ENCODE data around the gene ABI2. TPM values are rescaled to one million over a fixed set of nuclear protein-coding genes. Genes with fewer than 3 reads are reported as not detected.
"Not testable (repeated sequence)": the region's sequence is repeated elsewhere in the genome, so short reads cannot be mapped to it uniquely, and the experiment has no call there.

ABI2 gene
- polyA plus RNA-seq, 2 donors: 5.1 to 6.4 TPM

DNA sequence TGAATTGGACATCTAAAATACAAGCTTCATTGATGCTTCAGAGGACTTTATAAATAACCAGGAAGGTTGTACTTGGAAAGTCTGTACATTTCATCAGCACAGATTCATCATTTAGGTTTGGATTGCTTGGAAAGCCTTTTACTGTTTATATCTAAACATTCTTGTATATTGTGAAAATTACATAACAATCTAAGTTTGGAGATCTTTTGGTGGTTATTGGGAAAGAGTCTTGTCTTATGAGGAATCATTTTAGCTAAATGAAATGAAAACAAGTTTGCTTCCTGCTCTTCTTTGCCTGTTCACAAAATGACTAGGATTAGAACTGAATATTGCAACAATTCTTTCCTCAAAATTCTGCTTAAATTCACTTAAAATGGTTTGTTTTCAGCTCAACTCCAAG, 79.3 kb downstream of the ABI2 start:
- Histone ChIP-seq H3K36me3 (ENCODE audit: control insufficient read depth in 2 of 2, insufficient read depth in 2 of 2, low read length in 1 of 2) (no peaks in the 10 kb centered on the region), H3K4me1 (ENCODE audit: control insufficient read depth in 2 of 2, insufficient read depth in 2 of 2, low read length in 1 of 2) (no peaks in the 10 kb centered on the region), H3K27me3 (ENCODE audit: control insufficient read depth in 1 of 2, insufficient read depth in 2 of 2, low read length in 2 of 2) (no peaks in the 10 kb centered on the region), H3K4me3 (ENCODE audit: low read depth in 1 of 2, low read length in 2 of 2) (no peak overlapping the region), H3K9me3 (ENCODE audit: control insufficient read depth in 2 of 2, insufficient read depth in 1 of 2, low read depth in 1 of 2, low read length in 1 of 2) (no peaks in the 10 kb centered on the region), H3K27ac (ENCODE audit: low read depth in 2 of 2, low read length in 1 of 2) (no peak overlapping the region)

DNA sequence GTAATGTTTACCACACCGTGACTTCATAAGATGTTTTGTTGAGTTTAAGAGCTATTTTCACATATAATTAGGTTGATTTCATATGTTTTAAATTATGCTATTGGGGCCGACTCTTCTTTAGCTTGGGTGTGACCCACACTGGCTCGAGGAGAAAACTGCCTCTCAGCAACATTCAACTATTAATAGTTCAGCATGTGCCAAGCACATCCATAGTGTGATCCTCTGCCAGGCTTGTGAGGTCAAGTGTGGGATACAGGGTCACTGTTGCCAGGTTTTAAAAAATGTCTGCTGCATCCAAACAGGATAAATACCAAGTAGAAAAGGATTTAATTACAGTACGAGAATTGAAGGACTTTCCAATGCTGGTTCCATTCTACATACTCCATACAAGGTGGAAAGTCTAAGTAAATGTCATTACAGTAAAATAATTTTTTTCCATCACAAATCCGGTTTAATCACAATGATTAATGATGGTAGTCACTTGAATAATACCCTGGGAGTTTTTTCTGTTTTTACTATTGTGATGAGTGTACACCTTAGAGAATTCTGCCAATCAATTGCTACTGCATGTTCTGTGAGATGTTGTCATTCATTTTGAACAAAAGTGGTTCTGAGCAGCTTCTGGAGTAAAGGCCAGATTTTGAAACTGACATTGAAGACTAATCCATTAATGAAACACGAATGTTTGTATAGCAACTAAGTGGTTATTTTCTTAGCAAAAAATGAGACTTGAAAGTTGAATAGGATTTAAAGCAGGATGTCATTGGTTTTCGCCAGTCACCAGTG, 84.5 kb downstream of the ABI2 start:
- Histone ChIP-seq H3K4me3 (ENCODE audit: low read depth in 1 of 2, low read length in 2 of 2) (no peak overlapping the region), H3K27ac (ENCODE audit: low read depth in 2 of 2, low read length in 1 of 2) (no peak overlapping the region)

DNA sequence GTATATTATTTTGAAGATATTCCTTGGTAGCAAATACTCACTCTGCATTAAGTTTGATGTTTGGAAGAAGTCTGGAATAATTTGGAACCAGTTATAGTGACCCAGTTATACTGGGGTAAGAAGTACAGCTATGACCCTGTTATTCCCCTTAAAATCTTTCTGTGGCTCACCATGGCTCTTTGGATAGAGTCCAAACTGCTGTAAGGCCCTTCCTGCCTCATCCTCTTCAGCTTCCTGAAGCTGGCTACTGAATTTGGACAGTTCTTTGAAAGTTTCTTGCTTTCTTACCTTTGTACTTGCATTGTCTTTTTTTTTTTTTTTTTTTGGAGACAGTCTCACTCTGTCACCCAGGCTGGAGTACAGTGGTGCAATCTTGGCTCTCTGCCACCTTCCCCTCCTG, 85.6 kb downstream of the ABI2 start:
- peaks cover 3% of the 10 kb centered on the region in 2 donors for H3K36me3 ChIP-seq (ENCODE audit: control insufficient read depth in 2 of 2, insufficient read depth in 2 of 2, low read length in 1 of 2)
- no peak overlapping the region for H3K4me3 ChIP-seq (ENCODE audit: low read depth in 1 of 2, low read length in 2 of 2)
- no peak overlapping the region for H3K27ac ChIP-seq (ENCODE audit: low read depth in 2 of 2, low read length in 1 of 2)
- H3K4me1 ChIP-seq (ENCODE audit: control insufficient read depth in 2 of 2, insufficient read depth in 2 of 2, low read length in 1 of 2): no peaks in the 10 kb centered on the region
- H3K9me3 ChIP-seq (ENCODE audit: control insufficient read depth in 2 of 2, insufficient read depth in 1 of 2, low read depth in 1 of 2, low read length in 1 of 2): no peaks in the 10 kb centered on the region
- H3K27me3 ChIP-seq (ENCODE audit: control insufficient read depth in 1 of 2, insufficient read depth in 2 of 2, low read length in 2 of 2): no peaks in the 10 kb centered on the region

More for the DNA sequence above, 84.5 kb downstream of the ABI2 start:
- H3K4me1 ChIP-seq (ENCODE audit: control insufficient read depth in 2 of 2, insufficient read depth in 2 of 2, low read length in 1 of 2): no peaks in the 10 kb centered on the region
- peaks cover 0 to 3% of the 10 kb centered on the region in 2 donors for H3K36me3 ChIP-seq (ENCODE audit: control insufficient read depth in 2 of 2, insufficient read depth in 2 of 2, low read length in 1 of 2)
- 29 to 44% methylated on average over 7 of the region's 7 CpGs for WGBS, 2 donors
- no peaks in the 10 kb centered on the region for H3K9me3 ChIP-seq (ENCODE audit: control insufficient read depth in 2 of 2, insufficient read depth in 1 of 2, low read depth in 1 of 2, low read length in 1 of 2)
- H3K27me3 ChIP-seq (ENCODE audit: control insufficient read depth in 1 of 2, insufficient read depth in 2 of 2, low read length in 2 of 2): no peaks in the 10 kb centered on the region

GRCh38 chr2:203418271-203418670, 90.1 kb downstream of the ABI2 start:
- 95 to 97% methylated on average over 8 of the region's 8 CpGs for WGBS, 2 donors
- H3K27me3 ChIP-seq (ENCODE audit: control insufficient read depth in 1 of 2, insufficient read depth in 2 of 2, low read length in 2 of 2): no peaks in the 10 kb centered on the region
- H3K4me3 ChIP-seq (ENCODE audit: low read depth in 1 of 2, low read length in 2 of 2): no peak overlapping the region
- H3K36me3 ChIP-seq (ENCODE audit: control insufficient read depth in 2 of 2, insufficient read depth in 2 of 2, low read length in 1 of 2): peaks cover 3% of the 10 kb centered on the region in 2 donors
- no peak overlapping the region for H3K27ac ChIP-seq (ENCODE audit: low read depth in 2 of 2, low read length in 1 of 2)
- H3K9me3 ChIP-seq (ENCODE audit: control insufficient read depth in 2 of 2, insufficient read depth in 1 of 2, low read depth in 1 of 2, low read length in 1 of 2): no peaks in the 10 kb centered on the region
- H3K4me1 ChIP-seq (ENCODE audit: control insufficient read depth in 2 of 2, insufficient read depth in 2 of 2, low read length in 1 of 2): no peaks in the 10 kb centered on the region

GRCh38 chr2:203427061-203427460, 98.9 kb downstream of the ABI2 start:
- no peak overlapping the region for H3K27ac ChIP-seq (ENCODE audit: low read depth in 2 of 2, low read length in 1 of 2)
- H3K27me3 ChIP-seq (ENCODE audit: control insufficient read depth in 1 of 2, insufficient read depth in 2 of 2, low read length in 2 of 2): no peaks in the 10 kb centered on the region
- H3K4me1 ChIP-seq (ENCODE audit: control insufficient read depth in 2 of 2, insufficient read depth in 2 of 2, low read length in 1 of 2): no peaks in the 10 kb centered on the region
- H3K36me3 ChIP-seq (ENCODE audit: control insufficient read depth in 2 of 2, insufficient read depth in 2 of 2, low read length in 1 of 2): peaks cover 0 to 4% of the 10 kb centered on the region in 2 donors
- H3K4me3 ChIP-seq (ENCODE audit: low read depth in 1 of 2, low read length in 2 of 2): no peak overlapping the region
- H3K9me3 ChIP-seq (ENCODE audit: control insufficient read depth in 2 of 2, insufficient read depth in 1 of 2, low read depth in 1 of 2, low read length in 1 of 2): no peaks in the 10 kb centered on the region
- 81 to 85% methylated on average over 2 of the region's 2 CpGs for WGBS, 2 donors

DNA sequence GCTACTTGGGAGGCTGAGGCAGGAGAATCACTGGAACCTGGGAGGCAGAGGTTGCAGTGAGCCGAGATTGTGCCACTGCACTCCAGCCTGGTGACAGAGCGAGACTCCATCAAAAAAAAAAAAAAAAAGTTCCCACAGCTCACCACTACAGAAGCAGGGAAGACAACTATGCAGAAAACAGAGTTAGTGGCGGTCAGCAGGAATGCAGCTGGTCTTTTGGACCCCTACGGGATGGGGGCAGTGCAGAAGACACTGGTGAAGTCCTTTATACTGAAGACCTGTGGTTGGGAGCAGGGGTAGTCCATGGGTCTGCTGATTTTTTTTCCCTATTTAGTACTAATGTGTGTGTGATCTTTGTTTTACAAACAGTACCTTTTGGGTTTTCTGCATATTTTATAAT, 101.4 kb downstream of the ABI2 start:
- H3K9me3 ChIP-seq (ENCODE audit: control insufficient read depth in 2 of 2, insufficient read depth in 1 of 2, low read depth in 1 of 2, low read length in 1 of 2); H3K27ac ChIP-seq (ENCODE audit: low read depth in 2 of 2, low read length in 1 of 2); H3K27me3 ChIP-seq (ENCODE audit: control insufficient read depth in 1 of 2, insufficient read depth in 2 of 2, low read length in 2 of 2); H3K4me1 ChIP-seq (ENCODE audit: control insufficient read depth in 2 of 2, insufficient read depth in 2 of 2, low read length in 1 of 2); H3K4me3 ChIP-seq (ENCODE audit: low read depth in 1 of 2, low read length in 2 of 2); H3K36me3 ChIP-seq (ENCODE audit: control insufficient read depth in 2 of 2, insufficient read depth in 2 of 2, low read length in 1 of 2): not testable (repeated sequence)
- WGBS, 2 donors: 94 to 97% methylated on average over 2 to 4 of the region's 4 CpGs

- no peak overlapping the region for H3K27ac ChIP-seq (ENCODE audit: low read depth in 2 of 2, low read length in 1 of 2)
- H3K4me3 ChIP-seq (ENCODE audit: low read depth in 1 of 2, low read length in 2 of 2): no peak overlapping the region
- WGBS, 2 donors: 79 to 88% methylated on average over 5 of the region's 5 CpGs
- no peaks in the 10 kb centered on the region for H3K27me3 ChIP-seq (ENCODE audit: control insufficient read depth in 1 of 2, insufficient read depth in 2 of 2, low read length in 2 of 2)
- no peaks in the 10 kb centered on the region for H3K4me1 ChIP-seq (ENCODE audit: control insufficient read depth in 2 of 2, insufficient read depth in 2 of 2, low read length in 1 of 2)
- no peaks in the 10 kb centered on the region for H3K9me3 ChIP-seq (ENCODE audit: control insufficient read depth in 2 of 2, insufficient read depth in 1 of 2, low read depth in 1 of 2, low read length in 1 of 2)
- H3K36me3 ChIP-seq (ENCODE audit: control insufficient read depth in 2 of 2, insufficient read depth in 2 of 2, low read length in 1 of 2): peaks cover 0 to 6% of the 10 kb centered on the region in 2 donors
Measured at GRCh38 chr2:203431391-203432185, 103.4 kb downstream of the ABI2 start.

DNA sequence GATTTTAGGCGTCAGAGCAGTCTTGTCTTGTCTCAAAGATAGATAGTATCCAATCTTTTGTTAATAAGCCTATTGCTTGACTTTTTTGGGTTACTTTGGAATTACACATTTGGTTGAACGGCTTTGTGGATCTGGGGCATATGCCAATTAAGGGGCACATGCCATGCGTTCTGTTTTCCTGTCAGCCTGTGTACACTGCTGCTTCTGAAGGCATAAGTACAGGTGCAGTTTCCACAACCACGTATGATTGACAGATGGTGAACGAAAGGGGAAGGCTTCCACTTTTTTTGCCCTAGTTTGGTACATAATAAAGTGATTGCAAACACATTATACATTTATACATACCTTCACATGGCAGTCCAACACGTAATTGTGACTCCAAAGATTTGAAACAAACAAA, 104.6 kb downstream of the ABI2 start:
- Histone ChIP-seq H3K4me1 (ENCODE audit: control insufficient read depth in 2 of 2, insufficient read depth in 2 of 2, low read length in 1 of 2) (no peaks in the 10 kb centered on the region), H3K36me3 (ENCODE audit: control insufficient read depth in 2 of 2, insufficient read depth in 2 of 2, low read length in 1 of 2) (peaks cover 3 to 5% of the 10 kb centered on the region in 2 donors), H3K9me3 (ENCODE audit: control insufficient read depth in 2 of 2, insufficient read depth in 1 of 2, low read depth in 1 of 2, low read length in 1 of 2) (no peaks in the 10 kb centered on the region), H3K27ac (ENCODE audit: low read depth in 2 of 2, low read length in 1 of 2) (no peak overlapping the region), H3K4me3 (ENCODE audit: low read depth in 1 of 2, low read length in 2 of 2) (no peak overlapping the region), H3K27me3 (ENCODE audit: control insufficient read depth in 1 of 2, insufficient read depth in 2 of 2, low read length in 2 of 2) (no peaks in the 10 kb centered on the region)
- 71 to 81% methylated on average over 6 of the region's 6 CpGs for WGBS, 2 donors

DNA sequence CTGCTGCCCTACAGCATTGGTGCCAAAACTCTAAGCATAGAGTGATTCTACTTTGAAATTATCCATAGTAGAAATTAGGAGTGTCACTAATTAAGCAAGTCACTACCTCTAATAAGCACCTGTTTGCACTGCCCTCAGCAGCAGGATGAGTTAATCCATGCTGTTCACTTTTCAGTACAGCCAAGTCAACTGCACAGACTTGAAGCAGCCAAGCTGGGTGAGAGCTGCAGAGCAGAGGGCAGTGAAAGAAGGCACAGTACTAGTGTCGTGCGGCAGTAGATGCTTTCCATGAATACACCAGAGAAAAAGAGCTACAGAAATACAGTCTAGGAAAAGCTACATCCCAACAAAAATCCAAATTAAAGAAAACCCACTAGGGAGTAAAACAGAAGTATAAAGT, 108.3 kb downstream of the ABI2 start:
- no peak overlapping the region for H3K27ac ChIP-seq (ENCODE audit: low read depth in 2 of 2, low read length in 1 of 2)
- H3K4me3 ChIP-seq (ENCODE audit: low read depth in 1 of 2, low read length in 2 of 2): no peak overlapping the region
- no peaks in the 10 kb centered on the region for H3K27me3 ChIP-seq (ENCODE audit: control insufficient read depth in 1 of 2, insufficient read depth in 2 of 2, low read length in 2 of 2)
- H3K9me3 ChIP-seq (ENCODE audit: control insufficient read depth in 2 of 2, insufficient read depth in 1 of 2, low read depth in 1 of 2, low read length in 1 of 2): no peaks in the 10 kb centered on the region
- no peaks in the 10 kb centered on the region for H3K4me1 ChIP-seq (ENCODE audit: control insufficient read depth in 2 of 2, insufficient read depth in 2 of 2, low read length in 1 of 2)
- H3K36me3 ChIP-seq (ENCODE audit: control insufficient read depth in 2 of 2, insufficient read depth in 2 of 2, low read length in 1 of 2): peaks cover 11 to 12% of the 10 kb centered on the region in 2 donors
- WGBS, 2 donors: 83 to 93% methylated on average over 2 of the region's 2 CpGs
